ENCODE data around the gene FAM174C.

- TF ChIP-seq CTCF (IDR thresholded peaks at IDR 0.05; ENCODE audit: low read depth, low read length) (no peak), POLR2A (IDR thresholded peaks at IDR 0.05; ENCODE audit: extremely low read depth, insufficient read length) (no peak), MAX (IDR thresholded peaks at IDR 0.05; ENCODE audit: low read depth, low read length) (0 out of 2 replicates have a peak, but pooled peaks have one; percentile 27)
Observed at GRCh38 chr19:1252821-1253513, 22.4 kb upstream of the FAM174C start.

All from NB4 (cell line).